Testis (tissue), 3 donors: ENCODE measurements around the gene STK39. TPM values are rescaled to one million over a fixed set of nuclear protein-coding genes. Genes with fewer than 3 reads are reported as not detected.

ENCODE experiments used
- DNase-seq: peaks from one replicate; pipeline ENCODE4 v3.0.0-alpha.2; 2019
- H3K27ac ChIP-seq, 2 donors: fragments of 200-600 bp; sonication (generic); one replicate each; pipeline ENCODE4 v1.5.1; 2019
- H3K27me3 ChIP-seq: fragments of 200-600 bp; sonication (generic); one replicate; pipeline ENCODE4 v1.5.1; 2019
- H3K36me3 ChIP-seq: fragments of 200-600 bp; sonication (generic); one replicate; pipeline ENCODE4 v1.5.1; 2017; ENCODE audit warnings: low read depth; ENCODE audit errors: missing control alignments
- H3K4me1 ChIP-seq: fragments of 200-600 bp; sonication (generic); one replicate; pipeline ENCODE4 v1.5.1; 2019
- H3K4me3 ChIP-seq, 2 donors: fragments of 200-600 bp; sonication (generic); one replicate each; pipeline ENCODE4 v1.5.1; 2017 to 2019
- H3K9me3 ChIP-seq: fragments of 200-600 bp; sonication (generic); one replicate; pipeline ENCODE4 v1.5.1; 2017
- POLR2A ChIP-seq: fragments of 450-650 bp; IDR thresholded peaks from one replicate; pipeline ENCODE4 v1.6.1; 2017; ENCODE audit warnings: antibody characterized with exemption, mild to moderate bottlenecking, moderate library complexity
- WGBS, 2 donors: methylation state at CpG; one replicate each; pipeline ENCODE4 v1.1.5; 2018; 5-methylcytosine and 5-hydroxymethylcytosine counted together
- intact Hi-C: fragments of 100-400 bp; cut with DNase I; formaldehyde crosslinking; loops from one replicate; pipeline ENCODE4 v1.15.1; 2023; ENCODE audit warnings: low total_unique reads
- polyA plus RNA-seq: library from polyadenylated mRNA; stranded (reverse); fragments of 350-450 nt; fragmentation: Illumina TruSeq; extraction: RNeasy Lipid Tissue Mini Kit (QIAGEN cat#74804); gene quantifications from one replicate; pipeline ENCODE4 v1.2.3, GENCODE V29; 2014; ENCODE audit warnings: low read depth, low replicate concordance; ENCODE audit not compliant: insufficient read depth
- total RNA-seq, 2 donors: library from RNA; depleted of rRNA; stranded (reverse); fragments of >200 nt; gene quantifications; one replicate each; pipeline ENCODE4 v1.2.3, GENCODE V29; 2016
- TF ChIP-seq, protein P1 (sequence below), 3 experiments: fragments of 450-650 bp in 2 of 3; fragments of 200-600 bp in 1 of 3; sonication (generic) in 1 of 3; IDR thresholded peaks; one replicate each; pipeline ENCODE4 v1.5.1; 2016 to 2019; ENCODE audit warnings: antibody characterized with exemption in 3 of 3, mild to moderate bottlenecking in 2 of 3, moderate library complexity in 1 of 3

The STK39 gene
- total and polyA plus RNA-seq, 3 donors from 2014 or later: 26.4 to 70.7 (median 41.8) TPM

DNA sequence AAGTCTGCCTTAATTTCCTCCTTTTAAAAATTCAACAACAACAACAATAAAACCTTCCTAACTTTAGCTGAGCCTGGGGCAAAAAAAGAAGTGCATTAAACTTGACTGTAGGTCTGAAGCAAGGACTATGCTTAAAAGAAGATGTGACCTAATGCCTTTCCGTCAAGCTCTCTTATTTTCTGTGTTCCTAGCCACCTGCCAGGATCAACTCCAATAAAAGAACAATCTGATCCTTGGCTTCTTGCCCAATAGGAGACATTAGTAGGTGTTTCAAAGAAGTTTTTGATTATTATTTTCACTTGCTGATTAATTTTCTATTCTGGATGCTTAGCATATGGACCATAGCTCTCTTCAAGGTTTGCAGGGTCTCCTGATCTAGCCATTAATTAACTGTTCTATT is 237.5 kb downstream of the STK39 start:
- H3K27me3 ChIP-seq: no peaks in the 10 kb centered on the region

DNA sequence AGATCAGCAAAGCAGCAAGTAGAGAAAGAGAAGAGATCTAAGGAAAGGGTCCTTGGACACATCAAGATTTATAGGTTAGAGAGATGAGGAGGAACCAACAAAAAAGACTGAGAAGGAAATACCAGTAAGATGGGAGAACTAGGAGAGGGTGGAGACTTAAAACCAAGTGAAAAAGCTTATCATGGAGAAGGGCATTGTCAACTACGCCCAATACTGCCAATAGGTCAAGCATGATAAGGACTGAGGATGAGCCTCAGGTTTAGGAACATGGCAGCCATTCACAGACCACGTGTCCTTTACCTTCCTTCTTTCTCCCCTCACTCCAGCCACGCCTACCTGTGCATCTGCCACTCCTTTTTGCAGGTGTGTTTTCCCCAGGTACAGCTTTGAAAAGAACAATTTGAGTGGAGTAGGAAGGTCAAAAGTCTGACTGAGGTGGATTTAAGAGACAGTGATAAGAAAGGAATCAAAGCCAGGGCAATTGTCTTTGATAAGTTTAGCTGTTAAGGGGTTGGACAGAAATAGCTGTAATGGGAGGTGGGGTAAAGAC is 238.7 kb downstream of the STK39 start:
- Histone ChIP-seq H3K36me3 (no peaks in the 10 kb centered on the region), H3K9me3 (no peaks in the 10 kb centered on the region), H3K4me1 (no peaks in the 10 kb centered on the region), H3K27ac (no peak overlapping the region), H3K4me3 (no peak overlapping the region), H3K27me3 (no peaks in the 10 kb centered on the region)
- intact Hi-C loops: no loop called here
- WGBS, 2 donors: 93 to 95% methylated on average over 3 of the region's 3 CpGs
- TF ChIP-seq POLR2A: no peak
- TF ChIP-seq, protein P1, sequence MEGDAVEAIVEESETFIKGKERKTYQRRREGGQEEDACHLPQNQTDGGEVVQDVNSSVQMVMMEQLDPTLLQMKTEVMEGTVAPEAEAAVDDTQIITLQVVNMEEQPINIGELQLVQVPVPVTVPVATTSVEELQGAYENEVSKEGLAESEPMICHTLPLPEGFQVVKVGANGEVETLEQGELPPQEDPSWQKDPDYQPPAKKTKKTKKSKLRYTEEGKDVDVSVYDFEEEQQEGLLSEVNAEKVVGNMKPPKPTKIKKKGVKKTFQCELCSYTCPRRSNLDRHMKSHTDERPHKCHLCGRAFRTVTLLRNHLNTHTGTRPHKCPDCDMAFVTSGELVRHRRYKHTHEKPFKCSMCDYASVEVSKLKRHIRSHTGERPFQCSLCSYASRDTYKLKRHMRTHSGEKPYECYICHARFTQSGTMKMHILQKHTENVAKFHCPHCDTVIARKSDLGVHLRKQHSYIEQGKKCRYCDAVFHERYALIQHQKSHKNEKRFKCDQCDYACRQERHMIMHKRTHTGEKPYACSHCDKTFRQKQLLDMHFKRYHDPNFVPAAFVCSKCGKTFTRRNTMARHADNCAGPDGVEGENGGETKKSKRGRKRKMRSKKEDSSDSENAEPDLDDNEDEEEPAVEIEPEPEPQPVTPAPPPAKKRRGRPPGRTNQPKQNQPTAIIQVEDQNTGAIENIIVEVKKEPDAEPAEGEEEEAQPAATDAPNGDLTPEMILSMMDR (IDR thresholded peaks at IDR 0.05): no peak
- DNase-seq: no peak

More for the DNA sequence above, 237.5 kb downstream of the STK39 start:
- Histone ChIP-seq H3K27ac (no peak overlapping the region), H3K9me3 (no peaks in the 10 kb centered on the region), H3K4me3 (no peak overlapping the region), H3K36me3 (no peaks in the 10 kb centered on the region), H3K4me1 (no peaks in the 10 kb centered on the region)
- DNase-seq: no peak
- WGBS, 2 donors: 49 to 85% methylated on average over 1 of the region's 1 CpG
- TF ChIP-seq, protein P1 (IDR thresholded peaks at IDR 0.05): no peak
- TF ChIP-seq POLR2A: no peak
- intact Hi-C loops: no loop called here

DNA sequence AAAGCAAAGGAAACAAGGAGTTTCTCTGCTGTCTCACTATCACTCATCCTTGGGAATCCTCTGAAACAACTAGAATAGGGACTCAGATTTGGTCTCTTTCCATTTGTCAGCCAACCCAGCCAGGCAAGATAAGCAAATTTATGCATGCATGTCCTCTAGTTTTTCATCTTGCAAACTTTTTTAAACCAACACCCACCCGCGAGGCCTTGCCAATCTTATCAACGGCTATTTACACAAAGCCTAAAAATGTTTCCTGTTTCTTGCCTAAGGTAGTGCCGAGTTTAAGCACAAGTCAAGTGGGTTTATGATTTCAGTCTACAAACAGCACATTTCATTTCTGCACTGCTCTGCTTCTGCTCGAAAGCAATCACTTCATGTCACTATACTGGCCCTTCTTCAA is 240.9 kb downstream of the STK39 start:
- TF ChIP-seq, protein P1 (IDR thresholded peaks at IDR 0.05): no peak
- no peak for TF ChIP-seq POLR2A
- H3K27me3 ChIP-seq: no peaks in the 10 kb centered on the region
- H3K36me3 ChIP-seq: no peaks in the 10 kb centered on the region
- no peaks in the 10 kb centered on the region for H3K9me3 ChIP-seq
- DNase-seq: no peak
- no peak overlapping the region for H3K27ac ChIP-seq
- intact Hi-C loops: no loop called here
- WGBS, 2 donors: 43% methylated on average over 5 of the region's 5 CpGs
- no peak overlapping the region for H3K4me3 ChIP-seq
- no peaks in the 10 kb centered on the region for H3K4me1 ChIP-seq

DNA sequence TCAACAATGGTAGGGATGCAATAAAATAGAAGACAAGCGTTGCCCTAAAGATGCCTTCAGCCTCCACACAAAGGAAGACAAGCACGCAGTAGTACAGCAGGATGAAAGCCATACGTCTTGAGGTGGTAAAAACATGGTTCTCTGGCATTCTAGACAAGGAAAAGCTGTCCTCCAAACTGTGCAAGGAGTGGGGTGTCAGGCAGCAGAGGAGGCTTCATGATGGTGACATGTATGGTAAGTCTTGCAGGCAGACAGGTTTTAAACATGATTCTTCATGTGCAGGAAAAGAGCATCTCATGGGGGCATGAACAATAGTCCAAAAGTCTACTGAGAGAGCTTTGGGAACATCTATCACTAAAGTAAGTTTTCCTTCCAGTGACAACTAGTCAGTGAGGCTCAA is 241.8 kb downstream of the STK39 start:
- H3K27me3 ChIP-seq: no peaks in the 10 kb centered on the region
- no peaks in the 10 kb centered on the region for H3K4me1 ChIP-seq
- DNase-seq: no peak
- no peak overlapping the region for H3K4me3 ChIP-seq
- WGBS, 2 donors: 94 to 97% methylated on average over 3 of the region's 3 CpGs
- H3K36me3 ChIP-seq: no peaks in the 10 kb centered on the region
- no peaks in the 10 kb centered on the region for H3K9me3 ChIP-seq
- intact Hi-C loops: no loop called here
- H3K27ac ChIP-seq: no peak overlapping the region
- TF ChIP-seq, protein P1 (IDR thresholded peaks at IDR 0.05): no peak
- TF ChIP-seq POLR2A: no peak

DNA sequence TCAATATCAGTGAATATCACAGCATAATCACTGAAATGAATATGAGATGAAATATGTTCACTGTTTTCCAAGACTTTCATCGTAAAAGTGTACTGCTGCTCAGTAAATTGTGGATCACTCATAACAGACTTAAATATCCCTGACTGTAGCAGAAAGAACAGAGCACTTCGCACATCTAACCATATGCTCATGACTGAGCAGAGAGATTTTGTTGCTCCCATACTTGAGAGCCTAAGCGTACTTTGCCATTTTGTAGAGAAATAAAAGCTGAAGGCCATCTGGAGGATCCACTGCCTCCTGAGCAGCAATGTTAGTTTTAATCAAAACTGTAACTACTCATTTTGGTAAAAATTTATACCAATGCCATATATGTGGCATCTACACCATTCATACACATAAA is 243.5 kb downstream of the STK39 start:
- no peaks in the 10 kb centered on the region for H3K36me3 ChIP-seq
- intact Hi-C loops: no loop called here
- TF ChIP-seq, protein P1 (IDR thresholded peaks at IDR 0.05): no peak
- no peak for TF ChIP-seq POLR2A
- H3K27me3 ChIP-seq: no peaks in the 10 kb centered on the region
- no peak overlapping the region for H3K4me3 ChIP-seq
- no peaks in the 10 kb centered on the region for H3K9me3 ChIP-seq
- no peak for DNase-seq
- no peak overlapping the region for H3K27ac ChIP-seq
- 96 to 97% methylated on average over 3 of the region's 3 CpGs for WGBS, 2 donors
- H3K4me1 ChIP-seq: no peaks in the 10 kb centered on the region
